ENCODE results near the gene SRPK1.
"Not testable (repeated sequence)": the region's sequence is repeated elsewhere in the genome, so short reads cannot be mapped to it uniquely, and the experiment has no call there.

Gene SRPK1

DNA sequence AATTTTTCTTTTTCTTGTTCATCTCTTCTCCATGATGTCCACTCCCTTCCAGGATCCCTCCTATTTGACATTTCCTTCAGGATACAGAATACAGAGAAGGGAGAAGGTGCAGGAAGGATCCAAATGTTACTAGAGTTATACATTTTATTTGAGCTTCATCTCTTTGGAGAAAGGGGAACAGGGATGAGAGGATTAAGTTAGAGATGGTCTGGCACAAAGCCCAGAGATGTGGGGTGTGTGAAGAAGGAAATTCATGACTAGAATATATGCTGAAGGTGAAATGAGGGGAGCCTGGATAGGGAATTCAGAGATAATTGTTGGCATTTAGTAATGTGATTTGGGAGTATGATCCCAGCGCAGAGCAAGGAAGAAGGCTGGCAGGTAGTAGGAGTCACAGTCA is 22.5 kb upstream of the SRPK1 start:
- H3K4me3 ChIP-seq (replicated peaks; ENCODE audit: low read depth, low read length) = no peak overlapping the region
- TF ChIP-seq CTCF (IDR thresholded peaks at IDR 0.05; ENCODE audit: low read depth, low read length, missing control alignments) = no peak
- DNase-seq (ENCODE audit: extremely low read depth, low read depth) = no peak

DNA sequence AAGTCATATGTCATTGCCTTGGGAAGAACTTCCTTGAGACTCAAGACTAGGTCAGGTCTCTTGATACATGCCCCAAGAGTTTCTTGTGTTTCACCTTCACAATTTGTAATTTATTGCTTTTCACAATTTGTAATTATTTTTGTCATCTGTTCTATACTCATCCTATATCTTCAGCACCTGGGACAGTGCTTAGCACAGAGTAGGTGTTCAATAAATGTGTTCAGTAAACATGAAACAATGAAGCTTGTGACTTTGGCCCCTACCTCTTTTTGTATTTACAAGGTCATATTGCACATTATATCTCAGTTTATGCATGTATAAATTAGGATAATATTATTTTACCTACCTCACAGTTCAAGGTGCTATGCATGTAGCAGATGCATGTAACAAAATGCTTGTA is 21.5 kb upstream of the SRPK1 start:
- TF ChIP-seq CTCF (IDR thresholded peaks at IDR 0.05; ENCODE audit: low read depth, low read length, missing control alignments) = no peak

DNA sequence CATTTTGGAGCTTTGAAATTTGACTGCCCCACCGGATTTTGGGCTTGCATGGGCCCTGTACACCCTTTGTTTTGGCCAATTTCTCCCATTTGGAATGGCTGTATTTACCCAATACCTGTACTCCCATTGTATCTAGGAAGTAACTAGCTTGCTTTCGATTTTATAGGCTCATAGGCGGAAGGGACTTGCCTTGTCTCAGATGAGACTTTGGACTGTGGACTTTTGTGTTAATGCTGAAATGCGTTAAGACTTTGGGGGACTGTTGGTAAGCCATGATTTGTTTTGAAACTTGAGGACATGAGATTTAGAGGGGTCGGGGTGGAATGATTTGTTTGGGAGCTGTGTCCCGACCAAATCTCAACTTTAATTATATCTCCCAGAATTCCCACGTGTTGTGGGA is 20.3 kb upstream of the SRPK1 start:
- DNase-seq (ENCODE audit: extremely low read depth, low read depth); H3K4me3 ChIP-seq (replicated peaks; ENCODE audit: low read depth, low read length): not testable (repeated sequence)

More for the DNA sequence above, 21.5 kb upstream of the SRPK1 start:
- DNase-seq (ENCODE audit: extremely low read depth, low read depth) = no peak
- H3K4me3 ChIP-seq (replicated peaks; ENCODE audit: low read depth, low read length) = no peak overlapping the region

DNA sequence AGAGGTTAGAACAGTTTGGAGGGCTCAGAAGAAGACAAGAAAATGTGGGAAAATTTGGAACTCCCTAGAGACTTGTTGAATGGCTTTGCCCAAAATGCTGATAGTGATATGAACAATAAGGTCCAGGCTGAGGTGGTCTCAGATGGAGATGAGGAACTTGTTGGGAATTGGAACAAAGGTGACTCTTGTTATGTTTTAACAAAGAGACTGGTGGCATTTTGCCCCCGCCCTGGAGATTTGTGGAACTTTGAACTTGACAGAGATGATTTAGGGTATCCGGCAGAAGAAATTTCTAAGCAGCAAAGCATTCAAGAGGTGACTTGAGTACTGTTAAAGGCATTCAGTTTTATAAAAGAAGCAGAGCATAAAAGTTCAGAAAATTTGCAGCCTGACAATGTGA is 19.1 kb upstream of the SRPK1 start:
- H3K4me3 ChIP-seq (replicated peaks; ENCODE audit: low read depth, low read length) = not testable (repeated sequence)

GRCh38 chr6:35939259-35939658 is 18.4 kb upstream of the SRPK1 start:
- H3K4me3 ChIP-seq (replicated peaks; ENCODE audit: low read depth, low read length) = not testable (repeated sequence)

More for the DNA sequence above, 19.1 kb upstream of the SRPK1 start:
- DNase-seq (ENCODE audit: extremely low read depth, low read depth) = not testable (repeated sequence)

DNA sequence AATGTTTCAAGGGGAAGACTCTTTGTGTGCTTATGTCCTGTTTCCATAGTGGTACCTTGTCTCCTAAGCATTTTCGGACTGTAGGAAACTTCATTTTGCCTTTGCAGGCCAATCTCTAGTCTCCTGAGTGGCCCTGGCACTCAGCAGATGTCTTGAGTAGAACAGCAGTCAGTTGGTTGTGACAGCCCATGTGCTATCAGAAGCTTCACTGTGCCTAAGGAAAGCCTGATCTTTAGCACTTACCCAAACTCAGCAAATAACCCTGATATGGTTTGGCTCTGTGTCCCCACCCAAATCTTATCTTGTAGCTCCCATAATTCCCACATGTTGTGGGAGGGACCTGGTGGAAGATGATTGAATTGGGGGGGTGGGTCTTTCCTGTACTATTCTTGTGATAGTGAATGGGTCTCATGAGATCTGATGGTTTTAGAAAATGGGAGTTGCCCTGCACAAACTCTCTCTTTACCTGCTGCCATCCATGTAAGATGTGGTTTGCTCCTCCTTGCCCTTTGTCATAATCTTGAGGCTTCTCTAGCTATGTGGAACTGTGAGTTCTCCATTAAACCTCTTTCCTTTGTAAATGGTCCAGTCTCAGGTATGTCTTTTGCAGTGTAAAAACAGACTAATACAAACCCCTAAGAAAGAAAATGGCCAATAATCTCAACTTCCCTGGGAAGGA is 15.9 kb upstream of the SRPK1 start:
- DNase-seq (ENCODE audit: extremely low read depth, low read depth) = no peak
- no peak for TF ChIP-seq CTCF (IDR thresholded peaks at IDR 0.05; ENCODE audit: low read depth, low read length, missing control alignments)
- H3K4me3 ChIP-seq (replicated peaks; ENCODE audit: low read depth, low read length) = no peak overlapping the region

More at GRCh38 chr6:35939259-35939658, 18.4 kb upstream of the SRPK1 start:
- DNase-seq (ENCODE audit: extremely low read depth, low read depth) = not testable (repeated sequence)

GRCh38 chr6:35935469-35935868 is 14.6 kb upstream of the SRPK1 start:
- no peak for TF ChIP-seq CTCF (IDR thresholded peaks at IDR 0.05; ENCODE audit: low read depth, low read length, missing control alignments)
- no peak for DNase-seq (ENCODE audit: extremely low read depth, low read depth)
- no peak overlapping the region for H3K4me3 ChIP-seq (replicated peaks; ENCODE audit: low read depth, low read length)

DNA sequence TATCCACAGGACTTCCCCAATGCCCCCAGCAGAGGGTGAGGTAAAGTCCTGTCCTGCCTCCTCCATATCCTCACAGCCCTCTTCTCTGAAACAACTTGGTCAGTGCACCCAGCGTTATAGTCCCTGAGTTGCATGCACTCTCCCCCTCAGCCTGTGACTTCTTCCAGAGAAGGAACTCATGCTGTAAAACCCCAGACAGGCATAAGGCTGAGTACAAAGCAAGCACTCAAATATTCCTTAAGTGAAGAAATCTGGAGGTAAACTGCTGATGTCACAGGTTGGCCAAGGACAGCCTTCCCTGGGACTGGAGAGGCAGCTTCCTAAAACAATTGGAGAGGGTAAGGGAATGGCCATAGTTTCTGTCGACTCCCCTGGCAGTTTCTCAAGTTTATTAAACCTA is 12.9 kb upstream of the SRPK1 start:
- no peak for TF ChIP-seq CTCF (IDR thresholded peaks at IDR 0.05; ENCODE audit: low read depth, low read length, missing control alignments)
- no peak for DNase-seq (ENCODE audit: extremely low read depth, low read depth)
- H3K4me3 ChIP-seq (replicated peaks; ENCODE audit: low read depth, low read length) = no peak overlapping the region

- not testable (repeated sequence) for H3K4me3 ChIP-seq (replicated peaks; ENCODE audit: low read depth, low read length); DNase-seq (ENCODE audit: extremely low read depth, low read depth)
These were observed 11.0 kb upstream of the SRPK1 start for GRCh38 chr6:35931873-35932272.
